ENCODE data around the gene UBE3C. TPM values are rescaled to one million over a fixed set of nuclear protein-coding genes. Genes with fewer than 3 reads are reported as not detected.

UBE3C gene
- total and polyA plus RNA-seq, 2 of the 13 experiments (the other 11 are each of a cell fraction or from before 2014, with no cell fraction given), result 27.0 to 48.2 TPM

DNA sequence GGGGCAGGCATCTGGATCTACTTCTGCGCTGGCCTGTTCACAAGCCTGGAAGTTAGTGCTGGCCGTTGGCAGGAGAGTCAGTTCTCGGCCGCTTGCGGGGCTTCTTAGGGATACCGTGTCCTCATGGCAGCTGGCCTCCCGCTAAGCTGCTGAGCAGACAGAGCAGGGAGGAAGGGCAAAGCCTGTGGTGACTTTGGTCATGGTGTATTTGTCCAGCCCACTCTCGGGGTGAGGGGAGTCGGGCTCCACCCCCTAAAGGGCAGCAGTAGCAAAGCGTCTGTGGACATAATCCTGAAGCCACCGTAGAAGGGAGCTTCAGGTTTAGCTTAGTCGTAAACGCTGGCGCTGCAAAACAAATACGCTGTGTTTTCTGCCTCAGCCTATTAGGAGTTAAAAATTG lies 12.2 kb downstream of the UBE3C start (continued):
- TF ChIP-seq HNRNPLL (IDR thresholded peaks at IDR 0.05; ENCODE audit: low read depth, low read length, poor library complexity, severe bottlenecking) (no peak), ISX (CRISPR knock-in tag; conservative IDR thresholded peaks at IDR 0.05) (no peak), ARNT2 (CRISPR knock-in tag; IDR thresholded peaks at IDR 0.05; ENCODE audit: low read depth) (no peak), ZFP36L2 (CRISPR knock-in tag; IDR thresholded peaks at IDR 0.05) (no peak), KMT2A (CRISPR knock-in tag; IDR thresholded peaks at IDR 0.05) (peak; percentile 78), ONECUT2 (CRISPR knock-in tag; IDR thresholded peaks at IDR 0.05) (no peak), MAZ (IDR thresholded peaks at IDR 0.05; ENCODE audit: borderline replicate concordance, low read depth, low read length) (no peak), MAZ (CRISPR knock-in tag; IDR thresholded peaks at IDR 0.05; ENCODE audit: low read depth) (no peak), MYC (CRISPR knock-in tag; IDR thresholded peaks at IDR 0.05; ENCODE audit: borderline replicate concordance) (peak; percentile 19; the same call in 1 of the 2 replicates), PAX8 (CRISPR knock-in tag; IDR thresholded peaks at IDR 0.05; ENCODE audit: borderline replicate concordance) (no peak), MXD4 (CRISPR knock-in tag; IDR thresholded peaks at IDR 0.05) (no peak), POLR2A (IDR thresholded peaks at IDR 0.05; ENCODE audit: insufficient read depth in 1 of 2, low read depth in 2 of 2, low read length in 2 of 2) (0 out of 4 replicates have a peak, but pooled peaks of 1 of the 2 experiments have one; percentile 27), ZNF652 (CRISPR knock-in tag; IDR thresholded peaks at IDR 0.05; ENCODE audit: borderline replicate concordance, low read depth) (peak; percentile 65), ARNT (IDR thresholded peaks at IDR 0.05) (no peak), ZKSCAN1 (IDR thresholded peaks at IDR 0.05; ENCODE audit: low read length) (no peak), NR2F2 (IDR thresholded peaks at IDR 0.05; ENCODE audit: borderline replicate concordance, low read depth) (no peak)
- TF ChIP-seq, protein P1, sequence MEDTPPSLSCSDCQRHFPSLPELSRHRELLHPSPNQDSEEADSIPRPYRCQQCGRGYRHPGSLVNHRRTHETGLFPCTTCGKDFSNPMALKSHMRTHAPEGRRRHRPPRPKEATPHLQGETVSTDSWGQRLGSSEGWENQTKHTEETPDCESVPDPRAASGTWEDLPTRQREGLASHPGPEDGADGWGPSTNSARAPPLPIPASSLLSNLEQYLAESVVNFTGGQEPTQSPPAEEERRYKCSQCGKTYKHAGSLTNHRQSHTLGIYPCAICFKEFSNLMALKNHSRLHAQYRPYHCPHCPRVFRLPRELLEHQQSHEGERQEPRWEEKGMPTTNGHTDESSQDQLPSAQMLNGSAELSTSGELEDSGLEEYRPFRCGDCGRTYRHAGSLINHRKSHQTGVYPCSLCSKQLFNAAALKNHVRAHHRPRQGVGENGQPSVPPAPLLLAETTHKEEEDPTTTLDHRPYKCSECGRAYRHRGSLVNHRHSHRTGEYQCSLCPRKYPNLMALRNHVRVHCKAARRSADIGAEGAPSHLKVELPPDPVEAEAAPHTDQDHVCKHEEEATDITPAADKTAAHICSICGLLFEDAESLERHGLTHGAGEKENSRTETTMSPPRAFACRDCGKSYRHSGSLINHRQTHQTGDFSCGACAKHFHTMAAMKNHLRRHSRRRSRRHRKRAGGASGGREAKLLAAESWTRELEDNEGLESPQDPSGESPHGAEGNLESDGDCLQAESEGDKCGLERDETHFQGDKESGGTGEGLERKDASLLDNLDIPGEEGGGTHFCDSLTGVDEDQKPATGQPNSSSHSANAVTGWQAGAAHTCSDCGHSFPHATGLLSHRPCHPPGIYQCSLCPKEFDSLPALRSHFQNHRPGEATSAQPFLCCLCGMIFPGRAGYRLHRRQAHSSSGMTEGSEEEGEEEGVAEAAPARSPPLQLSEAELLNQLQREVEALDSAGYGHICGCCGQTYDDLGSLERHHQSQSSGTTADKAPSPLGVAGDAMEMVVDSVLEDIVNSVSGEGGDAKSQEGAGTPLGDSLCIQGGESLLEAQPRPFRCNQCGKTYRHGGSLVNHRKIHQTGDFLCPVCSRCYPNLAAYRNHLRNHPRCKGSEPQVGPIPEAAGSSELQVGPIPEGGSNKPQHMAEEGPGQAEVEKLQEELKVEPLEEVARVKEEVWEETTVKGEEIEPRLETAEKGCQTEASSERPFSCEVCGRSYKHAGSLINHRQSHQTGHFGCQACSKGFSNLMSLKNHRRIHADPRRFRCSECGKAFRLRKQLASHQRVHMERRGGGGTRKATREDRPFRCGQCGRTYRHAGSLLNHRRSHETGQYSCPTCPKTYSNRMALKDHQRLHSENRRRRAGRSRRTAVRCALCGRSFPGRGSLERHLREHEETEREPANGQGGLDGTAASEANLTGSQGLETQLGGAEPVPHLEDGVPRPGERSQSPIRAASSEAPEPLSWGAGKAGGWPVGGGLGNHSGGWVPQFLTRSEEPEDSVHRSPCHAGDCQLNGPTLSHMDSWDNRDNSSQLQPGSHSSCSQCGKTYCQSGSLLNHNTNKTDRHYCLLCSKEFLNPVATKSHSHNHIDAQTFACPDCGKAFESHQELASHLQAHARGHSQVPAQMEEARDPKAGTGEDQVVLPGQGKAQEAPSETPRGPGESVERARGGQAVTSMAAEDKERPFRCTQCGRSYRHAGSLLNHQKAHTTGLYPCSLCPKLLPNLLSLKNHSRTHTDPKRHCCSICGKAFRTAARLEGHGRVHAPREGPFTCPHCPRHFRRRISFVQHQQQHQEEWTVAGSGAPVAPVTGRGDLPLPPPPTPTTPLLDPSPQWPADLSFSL (CRISPR knock-in tag; IDR thresholded peaks at IDR 0.05), result no peak
- TF ChIP-seq, protein P2, sequence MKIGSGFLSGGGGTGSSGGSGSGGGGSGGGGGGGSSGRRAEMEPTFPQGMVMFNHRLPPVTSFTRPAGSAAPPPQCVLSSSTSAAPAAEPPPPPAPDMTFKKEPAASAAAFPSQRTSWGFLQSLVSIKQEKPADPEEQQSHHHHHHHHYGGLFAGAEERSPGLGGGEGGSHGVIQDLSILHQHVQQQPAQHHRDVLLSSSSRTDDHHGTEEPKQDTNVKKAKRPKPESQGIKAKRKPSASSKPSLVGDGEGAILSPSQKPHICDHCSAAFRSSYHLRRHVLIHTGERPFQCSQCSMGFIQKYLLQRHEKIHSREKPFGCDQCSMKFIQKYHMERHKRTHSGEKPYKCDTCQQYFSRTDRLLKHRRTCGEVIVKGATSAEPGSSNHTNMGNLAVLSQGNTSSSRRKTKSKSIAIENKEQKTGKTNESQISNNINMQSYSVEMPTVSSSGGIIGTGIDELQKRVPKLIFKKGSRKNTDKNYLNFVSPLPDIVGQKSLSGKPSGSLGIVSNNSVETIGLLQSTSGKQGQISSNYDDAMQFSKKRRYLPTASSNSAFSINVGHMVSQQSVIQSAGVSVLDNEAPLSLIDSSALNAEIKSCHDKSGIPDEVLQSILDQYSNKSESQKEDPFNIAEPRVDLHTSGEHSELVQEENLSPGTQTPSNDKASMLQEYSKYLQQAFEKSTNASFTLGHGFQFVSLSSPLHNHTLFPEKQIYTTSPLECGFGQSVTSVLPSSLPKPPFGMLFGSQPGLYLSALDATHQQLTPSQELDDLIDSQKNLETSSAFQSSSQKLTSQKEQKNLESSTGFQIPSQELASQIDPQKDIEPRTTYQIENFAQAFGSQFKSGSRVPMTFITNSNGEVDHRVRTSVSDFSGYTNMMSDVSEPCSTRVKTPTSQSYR (CRISPR knock-in tag; IDR thresholded peaks at IDR 0.05; ENCODE audit: borderline replicate concordance), result no peak; the same call in 1 of the 2 replicates
- TF ChIP-seq, protein P3, sequence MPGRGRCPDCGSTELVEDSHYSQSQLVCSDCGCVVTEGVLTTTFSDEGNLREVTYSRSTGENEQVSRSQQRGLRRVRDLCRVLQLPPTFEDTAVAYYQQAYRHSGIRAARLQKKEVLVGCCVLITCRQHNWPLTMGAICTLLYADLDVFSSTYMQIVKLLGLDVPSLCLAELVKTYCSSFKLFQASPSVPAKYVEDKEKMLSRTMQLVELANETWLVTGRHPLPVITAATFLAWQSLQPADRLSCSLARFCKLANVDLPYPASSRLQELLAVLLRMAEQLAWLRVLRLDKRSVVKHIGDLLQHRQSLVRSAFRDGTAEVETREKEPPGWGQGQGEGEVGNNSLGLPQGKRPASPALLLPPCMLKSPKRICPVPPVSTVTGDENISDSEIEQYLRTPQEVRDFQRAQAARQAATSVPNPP (CRISPR knock-in tag; IDR thresholded peaks at IDR 0.05), result no peak
- TF ChIP-seq, protein P4, sequence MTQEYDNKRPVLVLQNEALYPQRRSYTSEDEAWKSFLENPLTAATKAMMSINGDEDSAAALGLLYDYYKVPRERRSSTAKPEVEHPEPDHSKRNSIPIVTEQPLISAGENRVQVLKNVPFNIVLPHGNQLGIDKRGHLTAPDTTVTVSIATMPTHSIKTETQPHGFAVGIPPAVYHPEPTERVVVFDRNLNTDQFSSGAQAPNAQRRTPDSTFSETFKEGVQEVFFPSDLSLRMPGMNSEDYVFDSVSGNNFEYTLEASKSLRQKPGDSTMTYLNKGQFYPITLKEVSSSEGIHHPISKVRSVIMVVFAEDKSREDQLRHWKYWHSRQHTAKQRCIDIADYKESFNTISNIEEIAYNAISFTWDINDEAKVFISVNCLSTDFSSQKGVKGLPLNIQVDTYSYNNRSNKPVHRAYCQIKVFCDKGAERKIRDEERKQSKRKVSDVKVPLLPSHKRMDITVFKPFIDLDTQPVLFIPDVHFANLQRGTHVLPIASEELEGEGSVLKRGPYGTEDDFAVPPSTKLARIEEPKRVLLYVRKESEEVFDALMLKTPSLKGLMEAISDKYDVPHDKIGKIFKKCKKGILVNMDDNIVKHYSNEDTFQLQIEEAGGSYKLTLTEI (CRISPR knock-in tag; conservative IDR thresholded peaks at IDR 0.05), result no peak

Data from HepG2 (cell line).